Activated T-helper 9 cell treated with anti-CD3 and anti-CD28 coated beads, Interleukin-2, amount 50 U/mL, for 16 hours (primary cell): Measurements from ENCODE around the gene KRT85.
"Not testable (repeated sequence)": the region's sequence is repeated elsewhere in the genome, so short reads cannot be mapped to it uniquely, and the experiment has no call there.

Experiments
- DNase-seq: peaks from one replicate; pipeline ENCODE4 v3.0.0-alpha.2; 2020; ENCODE audit warnings: low read depth

KRT85 gene

DNA sequence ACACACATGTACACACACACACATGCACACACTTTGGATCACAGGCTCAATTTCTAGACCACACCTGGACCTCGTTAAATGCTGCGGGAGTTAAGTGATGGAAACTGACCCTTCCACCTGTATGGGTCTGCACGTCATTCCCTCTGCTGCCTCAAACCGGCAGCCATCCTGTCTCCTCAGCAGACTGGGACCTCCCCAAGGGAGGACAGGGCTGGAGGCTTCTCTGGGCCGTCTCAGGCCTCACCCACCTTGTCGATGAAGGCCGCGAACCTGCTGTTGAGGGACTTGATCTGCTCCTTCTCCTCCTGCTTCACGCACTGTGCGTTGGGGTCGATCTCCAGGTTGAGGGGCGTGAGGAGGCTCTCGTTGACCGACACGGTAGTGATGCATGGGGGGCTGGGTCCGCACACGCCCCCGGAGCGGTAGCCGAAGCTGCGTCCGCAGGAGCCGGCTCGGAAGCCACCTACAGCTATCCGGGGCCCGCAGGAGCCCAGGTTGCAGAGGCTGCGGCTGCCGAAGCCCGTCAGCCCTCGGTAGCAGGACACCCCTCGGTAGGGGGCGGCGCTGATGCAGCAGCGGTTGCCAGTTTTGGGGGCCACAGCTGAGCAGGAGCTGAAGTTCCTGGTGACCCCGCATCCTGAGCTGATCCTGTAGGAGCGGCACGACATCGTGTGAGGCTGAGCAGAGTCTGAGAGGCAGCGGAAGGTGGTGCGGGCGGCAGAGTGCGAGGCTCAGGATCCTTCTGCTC lies at the start of gene KRT85:
Gene KRT85 (minus strand): TSS at position 744 of the 748 bp plus-strand sequence. CDS start 76 bp downstream, at position 668.
- no peak for DNase-seq

DNA sequence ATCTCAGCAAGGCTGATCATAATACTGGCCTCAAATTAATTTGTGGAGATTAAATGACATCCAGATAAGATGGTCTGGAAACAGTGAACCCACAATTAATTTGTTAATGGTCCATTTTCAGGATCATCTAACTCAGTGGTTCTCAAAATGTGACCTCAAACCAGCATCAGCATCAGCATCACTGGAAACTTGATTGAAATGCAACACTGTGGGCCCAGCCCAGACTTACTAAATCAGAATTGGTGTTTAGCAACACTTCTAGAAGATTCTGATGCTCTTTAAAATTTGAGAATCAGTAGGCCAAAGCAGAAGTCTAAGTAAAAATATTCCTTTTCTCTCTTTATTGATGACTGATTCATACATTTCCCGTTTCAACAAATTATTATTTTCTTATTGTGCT lies 49.5 kb upstream of the KRT85 start:
- DNase-seq, result no peak

DNA sequence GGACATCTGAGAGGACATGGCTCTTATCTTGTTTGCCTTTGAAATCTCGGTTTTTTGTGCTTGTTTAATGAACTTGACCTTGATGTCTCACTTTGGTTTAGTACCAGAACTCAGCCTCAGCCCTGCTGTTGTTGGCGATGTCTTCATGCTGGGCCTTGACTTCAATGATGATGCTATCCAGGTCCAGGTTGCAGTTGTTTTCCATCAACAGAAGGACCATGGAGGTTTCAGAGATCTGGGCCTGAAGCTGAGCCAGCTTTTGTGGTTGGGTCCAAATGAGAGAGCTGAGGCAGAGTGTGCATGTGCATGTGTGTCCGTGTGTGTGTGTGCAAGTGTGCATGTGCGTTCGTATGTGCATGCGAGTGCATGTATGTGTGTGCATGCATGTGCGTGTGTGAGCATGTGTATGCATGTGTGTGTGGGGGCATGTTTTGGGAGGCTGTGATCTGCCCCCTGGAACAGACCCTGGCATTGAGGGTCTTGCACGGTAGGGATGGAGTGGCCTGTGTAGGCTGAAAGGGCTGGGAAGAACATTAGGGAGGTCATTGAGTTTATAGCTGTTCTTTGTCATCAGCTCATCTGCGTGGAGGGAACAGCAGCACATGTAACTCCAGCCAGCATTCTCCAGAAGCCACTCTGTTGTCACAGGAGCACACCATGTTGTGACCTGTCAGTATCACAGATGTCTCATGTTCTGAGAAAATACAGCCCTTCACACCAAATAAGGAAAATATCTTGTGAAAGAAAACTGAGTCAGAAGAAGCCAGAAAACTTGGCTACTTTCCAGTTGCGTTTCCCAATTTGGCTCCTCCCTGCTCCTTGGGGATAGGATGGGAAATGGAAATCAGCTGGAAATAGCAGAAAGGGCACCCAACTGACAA lies 48.8 kb upstream of the KRT85 start:
- no peak for DNase-seq

DNA sequence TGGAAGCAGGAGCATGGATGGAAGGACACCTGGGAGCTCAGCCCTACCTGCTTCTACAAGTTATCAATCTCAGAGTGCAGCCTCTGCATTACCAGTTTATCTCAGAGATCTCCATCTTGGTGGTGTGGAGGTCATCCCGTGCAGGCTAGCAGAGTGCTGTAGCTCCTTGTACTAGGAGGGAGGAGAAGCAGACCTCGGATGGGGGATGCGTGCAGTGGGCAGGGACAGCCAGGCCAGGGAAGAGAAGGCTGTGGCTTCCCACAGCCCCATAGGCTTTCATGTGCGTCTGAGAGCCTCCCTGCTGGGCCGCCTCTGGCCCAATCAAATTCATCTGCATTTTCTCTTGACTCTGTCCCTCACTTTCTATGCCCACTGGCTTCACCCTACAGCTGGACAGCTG lies 47.7 kb upstream of the KRT85 start:
- no peak for DNase-seq

DNA sequence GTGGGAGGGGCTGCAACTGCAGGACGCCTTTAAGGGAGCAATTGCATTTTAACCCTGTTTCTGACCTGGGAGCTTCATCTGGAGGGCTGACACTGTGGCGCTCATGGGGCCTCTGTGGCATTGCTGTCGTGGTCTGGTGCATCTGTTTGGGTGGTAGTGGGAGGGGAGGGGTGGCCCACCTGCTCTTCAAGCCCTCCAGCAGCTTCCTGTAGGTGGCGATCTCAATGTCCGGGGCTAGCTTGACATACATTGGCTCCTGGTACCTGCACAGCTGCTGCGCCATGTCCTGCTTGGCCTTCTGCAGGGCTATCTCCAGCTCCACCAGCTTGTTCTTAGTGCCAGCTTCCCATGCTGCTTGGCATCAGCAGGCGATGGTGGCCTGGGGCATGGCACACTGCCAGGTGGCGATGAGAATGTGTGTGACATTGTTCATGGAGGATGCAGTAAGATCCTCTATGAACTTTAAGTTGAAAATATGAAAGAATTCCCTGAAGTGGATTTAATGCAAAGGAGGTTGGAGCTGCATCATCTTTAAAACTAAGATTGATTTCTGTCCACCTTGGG lies 46.6 kb upstream of the KRT85 start:
- no peak for DNase-seq

DNA sequence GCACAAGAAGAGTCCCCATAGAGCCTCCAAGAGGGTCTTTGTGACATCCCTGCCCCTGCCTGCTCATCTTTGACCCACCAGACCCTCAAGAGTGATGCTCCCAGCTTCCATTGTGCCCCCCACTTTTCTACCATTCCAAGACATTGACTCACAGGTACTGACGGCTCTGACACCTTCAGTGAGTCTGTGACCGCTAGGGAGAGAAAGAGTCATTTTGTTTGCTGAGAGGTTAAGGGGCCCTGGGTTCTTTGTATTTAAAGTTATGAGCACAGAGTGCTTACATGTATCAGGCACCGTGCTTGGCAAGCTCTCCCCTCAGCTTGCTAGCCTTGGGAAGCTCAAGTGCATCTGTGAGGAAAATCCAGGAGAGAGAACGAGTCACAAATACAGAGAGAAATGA lies 45.9 kb upstream of the KRT85 start:
- no peak for DNase-seq

DNA sequence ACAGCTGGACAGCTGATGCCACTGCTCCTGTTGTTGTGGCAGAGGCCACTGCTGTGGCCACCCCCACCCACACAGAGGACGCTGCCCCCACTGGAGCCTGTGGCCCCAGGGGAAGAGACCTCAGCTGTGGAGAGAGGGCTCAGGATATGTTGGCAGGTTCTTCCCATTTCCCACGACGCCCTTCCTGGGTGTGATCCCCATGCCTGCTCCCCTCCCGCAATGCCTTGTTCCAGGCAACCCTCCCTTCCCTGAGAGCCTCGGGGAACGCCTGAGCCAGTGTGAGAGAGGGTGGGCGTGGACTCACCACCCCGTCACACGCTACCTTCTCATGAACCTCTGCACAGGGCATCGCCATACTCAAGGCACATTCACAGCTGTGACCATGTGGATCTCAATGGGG lies 44.5 kb upstream of the KRT85 start:
- DNase-seq, result no peak

DNA sequence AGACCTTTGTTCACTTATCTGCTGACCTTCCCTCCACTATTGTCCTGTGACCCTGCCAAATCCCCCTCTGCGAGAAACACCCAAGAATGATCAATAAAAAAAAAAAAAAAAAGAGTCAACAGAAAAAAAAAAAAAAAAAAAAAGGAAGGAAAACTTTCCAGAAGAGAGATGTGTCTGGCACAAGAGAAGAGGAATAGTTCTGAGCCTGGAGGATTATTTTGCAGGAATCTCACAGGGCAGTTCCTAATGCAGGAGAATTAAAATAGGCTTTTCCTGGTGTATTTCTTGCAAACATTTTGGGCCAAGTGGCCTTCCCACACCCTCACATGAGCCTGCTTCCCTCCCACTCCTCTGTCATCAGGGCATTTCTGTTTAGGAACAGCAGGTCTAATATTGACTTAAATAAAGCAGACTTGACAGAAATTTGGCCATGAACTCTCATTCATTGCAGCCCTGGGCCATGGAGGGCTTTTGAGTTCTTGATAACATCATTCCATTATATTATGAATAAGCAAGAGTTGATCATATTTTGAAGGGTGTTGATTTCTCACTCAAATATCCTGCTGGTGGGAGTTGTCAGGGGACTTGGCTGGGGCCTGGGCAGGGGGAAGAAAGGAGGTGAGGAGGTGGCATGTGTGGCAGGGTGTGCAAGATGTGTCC lies 43.4 kb upstream of the KRT85 start:
- DNase-seq, result not testable (repeated sequence)

DNA sequence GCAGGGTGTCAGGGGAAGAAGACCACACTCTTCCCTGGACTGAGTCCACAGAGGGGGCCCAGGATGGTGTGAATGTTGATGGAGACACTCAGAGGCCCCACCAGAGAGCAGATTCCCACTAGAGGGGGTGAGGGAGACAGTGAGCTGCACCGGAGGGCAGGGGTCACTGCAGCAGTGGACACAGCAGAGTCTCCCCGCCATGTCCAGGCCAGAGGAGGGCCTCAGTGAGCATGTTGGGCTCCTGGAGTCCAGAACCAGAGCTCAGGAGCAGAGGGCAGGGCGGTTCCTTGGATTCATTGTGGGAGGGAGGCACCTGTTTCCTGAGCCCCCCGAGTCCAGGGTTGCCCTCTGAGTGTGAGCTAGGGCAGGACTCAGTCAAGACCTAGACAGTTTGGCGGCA lies 40.6 kb upstream of the KRT85 start:
- no peak for DNase-seq

DNA sequence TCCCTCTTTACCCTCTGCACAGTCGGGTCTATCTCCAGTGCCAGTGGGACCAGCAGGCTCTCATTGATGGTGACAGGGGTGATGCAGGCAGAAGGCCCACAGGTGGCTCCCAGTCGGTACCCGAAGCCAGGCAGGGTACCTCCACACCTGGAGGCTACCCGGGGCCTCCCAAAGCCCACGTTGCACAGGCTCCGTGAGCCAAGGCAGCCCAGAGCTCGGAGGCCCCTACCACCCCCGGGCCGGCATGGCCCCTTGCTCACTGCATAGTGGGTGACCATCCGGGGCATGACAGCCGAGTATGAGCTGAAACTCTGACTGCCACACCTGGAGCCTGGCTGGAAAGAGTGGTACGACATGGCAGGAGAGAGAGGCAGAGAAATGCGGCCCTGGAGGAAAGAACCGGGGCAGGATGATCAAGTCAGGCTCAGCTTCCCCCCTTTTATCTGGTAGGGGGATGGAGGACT lies 38.7 kb upstream of the KRT85 start, which contains the start of gene KRT82:
Gene KRT82 (minus strand): TSS at position 414 of the 464 bp plus-strand sequence. CDS start 58 bp downstream, at position 356.
- no peak for DNase-seq

DNA sequence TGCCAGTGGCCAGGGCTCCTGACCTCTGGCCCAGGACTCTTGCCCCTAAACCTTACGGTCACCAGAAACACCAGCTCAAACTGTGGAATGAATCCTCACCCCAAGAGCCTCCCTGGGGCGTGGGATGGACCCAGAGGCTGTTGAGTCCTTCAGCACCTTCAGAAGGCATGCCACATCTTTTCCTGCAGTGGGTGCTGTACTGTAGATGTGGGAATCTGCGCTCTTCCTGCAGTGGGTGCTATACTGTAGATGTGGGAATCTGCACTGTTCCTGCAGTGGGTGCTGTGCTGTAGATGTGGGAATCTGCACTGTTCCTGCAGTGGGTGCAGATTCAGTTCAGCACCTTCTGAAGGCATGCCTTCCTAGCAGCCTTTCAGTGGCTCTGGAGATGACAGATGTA lies 37.7 kb upstream of the KRT85 start:
- DNase-seq, result no peak

DNA sequence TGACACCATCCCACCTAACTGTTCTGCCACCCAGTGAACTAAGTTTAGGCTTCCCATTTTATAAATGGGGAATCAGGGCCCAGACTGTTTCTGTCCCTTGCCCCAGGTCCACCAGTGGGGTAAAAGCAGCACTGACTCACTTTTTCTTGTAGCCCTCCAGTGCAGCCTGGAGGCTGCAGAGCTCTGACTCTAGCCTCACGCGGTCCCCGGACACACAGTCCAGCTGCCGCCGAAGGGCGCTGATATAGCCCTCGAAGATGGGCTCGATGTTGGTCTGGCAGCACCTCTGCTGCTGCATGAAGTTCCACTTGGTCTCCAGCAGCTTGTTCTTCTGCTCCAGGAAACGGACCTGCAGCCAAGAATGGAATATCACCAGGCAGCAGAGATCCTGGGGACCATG lies 36.3 kb upstream of the KRT85 start:
- DNase-seq, result no peak

DNA sequence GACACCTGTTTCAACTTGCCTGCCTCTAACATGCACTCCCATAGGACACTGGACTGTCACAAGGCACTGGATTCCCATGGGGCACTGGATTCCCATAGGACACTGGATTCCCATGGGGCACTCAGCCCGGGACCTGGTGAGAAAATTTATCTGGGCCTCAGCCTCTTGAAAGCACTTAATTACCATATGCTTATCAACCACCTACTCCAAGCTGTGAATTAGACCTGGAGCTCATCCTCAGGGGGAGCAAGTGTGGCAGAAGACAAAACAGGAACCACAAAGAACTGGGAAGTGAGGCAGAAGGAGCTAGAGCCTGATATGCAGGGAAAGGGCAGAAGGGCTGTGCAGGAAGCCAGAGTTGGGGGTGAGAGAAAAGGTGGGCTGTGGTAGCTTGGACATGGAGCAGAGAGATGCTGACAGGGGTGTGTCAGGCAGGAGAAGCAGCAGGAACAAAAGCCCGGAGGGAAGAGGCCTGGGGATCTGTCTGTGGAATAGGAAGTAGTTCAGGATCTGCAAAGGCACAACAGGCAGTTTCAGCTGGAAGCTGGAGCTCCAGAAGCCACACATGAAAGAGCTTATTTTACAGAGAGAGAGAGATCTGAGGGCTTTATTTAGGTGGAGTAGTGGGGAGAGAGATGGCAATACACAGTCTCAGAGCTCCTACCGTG lies 35.7 kb upstream of the KRT85 start:
- DNase-seq, result no peak

DNA sequence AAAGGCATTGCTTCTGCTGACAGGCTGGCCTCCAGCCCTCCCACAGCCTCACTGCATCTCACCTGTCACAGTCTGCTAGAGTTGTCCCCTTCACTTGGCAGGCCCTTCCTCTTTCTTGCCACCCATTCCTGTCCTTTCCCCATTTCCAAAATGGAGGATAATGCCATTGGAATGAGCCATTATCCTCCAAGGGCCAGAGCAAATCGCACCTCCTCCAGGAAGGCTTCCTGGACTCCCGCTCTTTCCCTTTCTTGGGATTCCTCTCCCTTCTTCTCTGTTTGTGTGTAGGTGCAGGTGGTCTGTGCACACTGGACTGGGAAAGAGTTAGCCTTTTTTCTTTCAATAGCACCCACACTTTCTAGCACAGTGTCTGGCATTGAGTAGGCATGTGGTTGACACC lies 35.1 kb upstream of the KRT85 start:
- no peak for DNase-seq

DNA sequence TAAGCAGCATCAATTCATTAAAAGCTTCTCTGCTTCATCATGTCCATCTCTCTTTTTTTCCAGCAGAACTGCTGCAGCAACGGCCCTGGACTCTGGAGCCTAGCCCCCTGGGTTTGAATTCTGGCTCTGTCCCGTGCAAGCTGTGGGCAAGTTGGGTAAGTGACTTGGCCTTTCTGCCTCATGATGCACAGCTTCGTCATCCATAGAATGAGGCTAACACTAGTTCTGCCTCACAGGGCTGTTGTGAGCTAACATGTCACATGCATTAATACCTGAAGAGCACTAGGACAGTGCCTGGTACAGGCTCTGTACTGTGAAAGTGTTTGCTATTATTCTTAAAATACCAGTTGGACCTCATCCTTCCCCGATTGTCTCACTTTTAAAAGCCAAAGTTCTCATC lies 34.6 kb upstream of the KRT85 start:
- no peak for DNase-seq

DNA sequence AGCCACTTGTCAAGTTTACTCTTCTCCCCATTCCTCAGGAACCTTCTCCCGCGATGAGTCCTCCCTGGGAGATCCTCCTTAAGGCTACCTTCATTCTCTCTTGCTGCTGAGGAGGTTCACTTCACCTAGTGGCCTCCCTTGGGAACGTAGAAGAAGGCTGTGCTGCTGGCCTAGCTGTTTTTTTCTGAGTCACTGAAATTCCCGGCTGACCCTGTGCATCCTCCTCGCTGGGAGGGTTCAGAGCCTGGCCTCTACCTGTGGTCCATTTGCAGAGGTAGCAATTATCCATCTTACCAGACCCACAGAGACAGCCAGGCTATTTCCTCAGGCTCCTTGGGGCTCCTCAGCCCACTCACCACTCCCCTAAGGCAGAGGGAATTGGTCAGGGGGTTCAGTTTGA lies 34.2 kb upstream of the KRT85 start:
- DNase-seq, result no peak

DNA sequence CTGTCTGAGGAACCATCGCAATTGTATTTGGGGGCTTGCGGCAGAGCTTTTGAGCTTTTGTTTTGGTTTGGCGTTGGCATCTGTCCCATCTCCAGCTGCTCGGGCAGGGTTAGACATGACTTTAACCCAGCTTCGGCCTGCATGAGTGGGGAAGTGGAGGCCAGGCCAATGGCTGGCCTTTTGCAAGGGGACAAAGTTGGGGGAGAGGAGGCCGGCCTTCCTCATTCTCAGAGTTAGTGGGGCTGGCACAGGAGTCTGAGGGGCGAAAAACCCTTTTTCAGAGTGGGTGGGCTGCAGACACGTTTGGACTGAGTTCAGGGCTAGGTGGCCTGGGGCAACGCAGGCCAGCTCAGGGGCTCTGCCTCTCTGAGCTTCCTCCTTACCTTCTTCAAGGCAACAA lies 33.6 kb upstream of the KRT85 start:
- DNase-seq, result no peak

DNA sequence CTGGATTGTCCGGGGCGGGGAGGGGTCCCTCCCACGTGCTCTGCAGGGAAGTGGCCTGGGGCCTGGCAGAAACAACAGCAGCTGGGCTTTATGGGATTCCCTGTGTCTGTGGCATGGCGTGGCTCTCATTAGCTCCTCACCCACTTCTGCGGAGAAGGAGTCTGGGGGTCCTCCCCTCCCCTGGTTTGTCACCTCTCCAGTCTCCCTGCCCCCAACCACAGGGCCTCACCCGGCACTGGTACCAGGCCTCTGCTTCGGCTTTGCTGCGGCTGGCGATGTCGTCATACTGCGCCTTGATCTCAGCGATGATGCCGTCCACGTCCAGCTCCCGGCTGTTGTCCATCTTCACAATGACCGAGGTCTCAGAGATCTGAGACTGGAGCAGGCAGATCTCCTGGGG lies 32.5 kb upstream of the KRT85 start:
- DNase-seq, result no peak

DNA sequence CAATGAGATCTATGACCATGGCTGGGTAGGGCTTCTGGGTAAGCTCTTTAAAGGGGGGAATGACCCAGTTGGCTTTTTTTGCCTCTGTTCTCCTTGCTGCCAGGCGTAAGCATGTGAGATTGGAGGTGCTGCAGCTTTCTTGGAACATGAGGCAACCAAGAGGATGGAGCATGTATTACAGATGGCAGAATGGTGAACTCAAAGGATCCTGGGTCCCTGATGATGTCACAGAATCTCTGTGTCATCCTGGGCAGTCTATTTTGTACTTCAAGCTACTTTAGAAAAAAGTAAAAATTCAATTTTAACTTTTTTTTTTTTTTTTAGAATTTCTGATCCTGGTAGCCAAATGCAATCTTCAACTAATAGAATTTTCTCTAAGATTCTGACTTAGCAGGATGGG lies 30.9 kb upstream of the KRT85 start:
- DNase-seq, result no peak

DNA sequence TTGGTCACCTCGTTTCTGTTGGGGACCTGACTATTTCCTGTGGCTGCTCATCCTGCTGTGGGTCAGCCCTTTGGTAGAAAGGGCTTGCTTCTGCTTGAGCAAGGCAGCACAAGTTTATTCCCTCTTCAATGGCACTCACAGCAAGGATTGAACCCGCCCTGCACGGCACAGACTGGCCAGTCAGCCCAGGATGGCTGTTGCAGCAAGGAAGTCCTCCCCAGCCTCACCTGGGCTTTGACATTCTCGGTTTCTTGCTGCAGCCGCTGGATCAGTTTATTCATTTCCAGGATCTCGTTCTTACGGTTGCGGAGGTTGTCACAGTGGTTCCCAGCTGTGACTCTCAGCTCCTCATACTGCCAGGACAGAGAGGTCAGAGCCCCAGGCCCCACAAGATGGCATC lies 29.4 kb upstream of the KRT85 start:
- DNase-seq, result no peak

DNA sequence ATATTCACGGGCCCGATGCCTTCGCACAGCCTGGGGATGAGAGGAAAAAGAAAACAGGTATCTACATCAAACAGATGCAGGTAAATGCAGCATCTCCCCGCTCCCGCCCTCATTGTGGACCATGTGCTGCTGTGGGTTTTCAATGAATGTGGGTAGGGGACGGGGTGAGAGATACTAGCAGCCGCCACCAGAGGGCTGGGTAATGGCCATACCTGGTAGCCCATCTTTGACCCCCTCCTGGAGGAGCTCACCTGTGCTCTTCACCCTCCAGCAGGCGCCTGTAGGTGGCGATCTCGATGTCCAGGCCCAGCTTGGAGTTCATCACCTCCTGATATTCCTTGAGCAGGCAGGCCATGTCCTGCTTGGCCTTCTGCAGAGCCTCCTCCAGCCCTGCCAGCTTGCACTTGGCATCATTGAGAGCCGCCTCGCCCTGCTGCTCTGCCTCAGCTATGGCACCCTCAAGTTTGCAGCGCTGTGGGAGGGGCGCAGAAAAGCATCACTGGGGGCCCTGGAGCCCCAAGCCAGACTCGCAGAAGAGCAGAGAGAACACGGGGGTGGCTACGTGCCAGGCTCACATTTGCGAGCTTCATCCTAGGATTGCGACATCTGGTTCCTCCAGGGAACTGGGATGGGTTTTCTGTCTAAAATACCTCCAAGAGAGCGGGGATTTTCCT lies 28.6 kb upstream of the KRT85 start:
- no peak for DNase-seq
